ENCODE measurements around the gene RFNG. TPM values are rescaled to one million over a fixed set of nuclear protein-coding genes. Genes with fewer than 3 reads are reported as not detected.

The RFNG gene
- total RNA-seq, 2 donors from 2014 or later: 46.3 to 54.5 TPM

DNA sequence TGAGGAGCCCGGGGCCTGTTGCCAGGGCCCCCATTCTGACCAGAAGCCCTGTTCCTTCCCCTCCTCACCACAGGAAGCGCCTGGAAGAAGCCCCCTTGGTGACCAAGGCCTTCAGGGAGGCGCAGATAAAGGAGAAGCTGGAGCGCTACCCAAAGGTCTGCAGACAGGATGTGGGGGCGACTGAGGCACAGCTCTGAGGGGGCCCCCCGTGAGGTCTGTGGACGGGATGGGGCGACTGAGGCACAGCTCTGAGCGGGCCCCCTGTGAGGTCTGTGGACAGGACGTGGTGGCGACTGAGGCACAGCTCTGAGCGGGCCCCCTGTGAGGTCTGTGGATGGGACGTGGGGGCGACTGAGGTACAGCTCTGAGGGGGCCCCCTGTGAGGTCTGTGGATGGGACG is 42.2 kb downstream of the RFNG start:
- Histone ChIP-seq H3K4me3 (ENCODE audit: low read length) (no peak overlapping the region), H3K27me3 (ENCODE audit: control insufficient read depth, insufficient read depth, low read length, poor library complexity, severe bottlenecking) (no peaks in the 10 kb centered on the region), H3K9me3 (ENCODE audit: control insufficient read depth, low read length) (no peaks in the 10 kb centered on the region), H3K36me3 (ENCODE audit: control insufficient read depth, insufficient read depth, low read length) (no peaks in the 10 kb centered on the region), H3K9ac (ENCODE audit: extremely low read depth, low read length, poor library complexity, severe bottlenecking) (no peak overlapping the region), H3K27ac (ENCODE audit: low read depth, low read length) (no peak overlapping the region), H3K4me1 (ENCODE audit: control insufficient read depth, insufficient read depth, low read length) (no peaks in the 10 kb centered on the region)
- TF ChIP-seq, protein P1, sequence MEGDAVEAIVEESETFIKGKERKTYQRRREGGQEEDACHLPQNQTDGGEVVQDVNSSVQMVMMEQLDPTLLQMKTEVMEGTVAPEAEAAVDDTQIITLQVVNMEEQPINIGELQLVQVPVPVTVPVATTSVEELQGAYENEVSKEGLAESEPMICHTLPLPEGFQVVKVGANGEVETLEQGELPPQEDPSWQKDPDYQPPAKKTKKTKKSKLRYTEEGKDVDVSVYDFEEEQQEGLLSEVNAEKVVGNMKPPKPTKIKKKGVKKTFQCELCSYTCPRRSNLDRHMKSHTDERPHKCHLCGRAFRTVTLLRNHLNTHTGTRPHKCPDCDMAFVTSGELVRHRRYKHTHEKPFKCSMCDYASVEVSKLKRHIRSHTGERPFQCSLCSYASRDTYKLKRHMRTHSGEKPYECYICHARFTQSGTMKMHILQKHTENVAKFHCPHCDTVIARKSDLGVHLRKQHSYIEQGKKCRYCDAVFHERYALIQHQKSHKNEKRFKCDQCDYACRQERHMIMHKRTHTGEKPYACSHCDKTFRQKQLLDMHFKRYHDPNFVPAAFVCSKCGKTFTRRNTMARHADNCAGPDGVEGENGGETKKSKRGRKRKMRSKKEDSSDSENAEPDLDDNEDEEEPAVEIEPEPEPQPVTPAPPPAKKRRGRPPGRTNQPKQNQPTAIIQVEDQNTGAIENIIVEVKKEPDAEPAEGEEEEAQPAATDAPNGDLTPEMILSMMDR (conservative IDR thresholded peaks at IDR 0.05): no peak
- WGBS, 2 experiments (ENCODE audit: insufficient coverage in 1 of 2, insufficient read length in 1 of 2): 94 to 97% methylated on average over 6 to 15 of the region's 15 CpGs
- Mint-ChIP-seq H3K27ac (no peak overlapping the region), H3K4me3 (no peak overlapping the region), H3K36me3 (ENCODE audit: low read depth) (no peaks in the 10 kb centered on the region), H3K4me1 (no peaks in the 10 kb centered on the region), H3K27me3 (ENCODE audit: insufficient read depth) (no peaks in the 10 kb centered on the region), H3K9me3 (no peaks in the 10 kb centered on the region)
- DNase-seq: no peak

DNA sequence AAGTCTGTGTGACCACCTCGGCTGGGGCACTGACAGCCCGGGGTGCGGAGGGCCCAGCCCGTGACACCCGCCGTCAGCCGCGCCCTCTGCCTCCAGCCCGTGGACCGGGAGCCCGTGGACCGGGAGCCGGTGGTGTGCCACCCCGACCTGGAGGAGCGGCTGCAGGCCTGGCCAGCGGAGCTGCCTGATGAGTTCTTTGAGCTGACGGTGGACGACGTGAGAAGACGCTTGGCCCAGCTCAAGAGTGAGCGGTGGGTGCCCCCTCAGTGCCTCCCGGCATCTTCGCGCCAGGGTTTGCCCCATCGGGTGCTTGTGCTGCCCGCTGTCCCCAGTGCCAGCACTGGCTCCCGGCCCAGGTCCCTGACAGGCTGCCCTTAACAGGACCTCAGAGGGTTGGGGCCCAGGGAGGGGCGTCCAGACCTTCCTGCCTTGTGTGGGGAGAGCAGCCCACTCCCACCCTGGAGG is 42.6 kb downstream of the RFNG start:
- TF ChIP-seq, protein P1 (conservative IDR thresholded peaks at IDR 0.05): no peak
- Histone ChIP-seq H3K27me3 (ENCODE audit: control insufficient read depth, insufficient read depth, low read length, poor library complexity, severe bottlenecking) (no peaks in the 10 kb centered on the region), H3K4me1 (ENCODE audit: control insufficient read depth, insufficient read depth, low read length) (no peaks in the 10 kb centered on the region), H3K9me3 (ENCODE audit: control insufficient read depth, low read length) (no peaks in the 10 kb centered on the region), H3K36me3 (ENCODE audit: control insufficient read depth, insufficient read depth, low read length) (no peaks in the 10 kb centered on the region), H3K27ac (ENCODE audit: low read depth, low read length) (no peak overlapping the region), H3K4me3 (ENCODE audit: low read length) (no peak overlapping the region), H3K9ac (ENCODE audit: extremely low read depth, low read length, poor library complexity, severe bottlenecking) (no peak overlapping the region)
- Mint-ChIP-seq H3K27ac (no peak overlapping the region), H3K4me3 (no peak overlapping the region), H3K4me1 (no peaks in the 10 kb centered on the region), H3K9me3 (no peaks in the 10 kb centered on the region), H3K36me3 (ENCODE audit: low read depth) (no peaks in the 10 kb centered on the region), H3K27me3 (ENCODE audit: insufficient read depth) (no peaks in the 10 kb centered on the region)
- WGBS, 2 experiments (ENCODE audit: insufficient coverage in 1 of 2, insufficient read length in 1 of 2): 94 to 95% methylated on average over 18 to 28 of the region's 28 CpGs
- DNase-seq: no peak

DNA sequence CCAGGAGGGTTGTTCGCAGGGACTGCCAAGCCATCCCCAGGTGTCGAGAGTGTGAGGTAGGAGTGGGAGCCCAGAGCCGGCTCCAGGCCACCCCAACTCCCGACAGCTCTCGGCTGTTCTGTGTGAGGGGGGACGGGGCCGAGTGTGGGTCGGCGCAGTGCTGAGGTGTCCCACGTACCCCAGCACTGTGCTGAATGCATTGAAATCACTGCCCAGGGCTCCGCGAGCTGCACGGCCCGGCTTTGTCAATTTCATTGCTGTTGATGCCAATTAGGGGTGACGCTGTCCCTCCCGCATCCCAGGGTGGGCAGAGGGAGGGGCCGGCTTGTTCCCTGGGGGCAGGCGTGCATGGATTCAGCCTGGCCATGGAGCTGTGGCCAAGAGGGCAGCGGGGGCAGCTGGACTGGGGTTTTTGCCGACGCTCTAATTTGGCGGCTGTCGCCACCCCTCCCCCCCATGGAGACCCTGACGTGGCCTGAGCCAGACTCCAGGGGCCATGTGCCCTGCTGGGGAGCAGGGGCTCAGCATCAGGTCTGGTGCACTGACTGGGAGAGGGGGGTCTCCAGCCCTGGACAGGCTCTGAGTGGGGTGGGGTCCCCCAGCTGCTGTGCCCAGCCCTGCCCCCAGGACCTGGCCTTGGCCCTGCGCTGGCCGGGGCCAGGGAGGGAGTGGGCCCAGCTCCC is 43.2 kb downstream of the RFNG start:
- H3K4me1 Mint-ChIP-seq: no peaks in the 10 kb centered on the region
- H3K9me3 Mint-ChIP-seq: no peaks in the 10 kb centered on the region
- Histone ChIP-seq H3K4me3 (ENCODE audit: low read length) (no peak overlapping the region), H3K27me3 (ENCODE audit: control insufficient read depth, insufficient read depth, low read length, poor library complexity, severe bottlenecking) (no peaks in the 10 kb centered on the region), H3K9ac (ENCODE audit: extremely low read depth, low read length, poor library complexity, severe bottlenecking) (no peak overlapping the region), H3K27ac (ENCODE audit: low read depth, low read length) (no peak overlapping the region), H3K36me3 (ENCODE audit: control insufficient read depth, insufficient read depth, low read length) (no peaks in the 10 kb centered on the region), H3K9me3 (ENCODE audit: control insufficient read depth, low read length) (no peaks in the 10 kb centered on the region), H3K4me1 (ENCODE audit: control insufficient read depth, insufficient read depth, low read length) (no peaks in the 10 kb centered on the region)
- H3K4me3 Mint-ChIP-seq: no peak overlapping the region
- TF ChIP-seq, protein P1 (conservative IDR thresholded peaks at IDR 0.05): no peak
- H3K27me3 Mint-ChIP-seq (ENCODE audit: insufficient read depth): no peaks in the 10 kb centered on the region
- no peaks in the 10 kb centered on the region for H3K36me3 Mint-ChIP-seq (ENCODE audit: low read depth)
- no peak for DNase-seq
- WGBS, 2 experiments (ENCODE audit: insufficient coverage in 1 of 2, insufficient read length in 1 of 2): 95% methylated on average over 20 to 26 of the region's 26 CpGs
- H3K27ac Mint-ChIP-seq: no peak overlapping the region
